ENCODE results near the gene HNRNPUL2.

DNA sequence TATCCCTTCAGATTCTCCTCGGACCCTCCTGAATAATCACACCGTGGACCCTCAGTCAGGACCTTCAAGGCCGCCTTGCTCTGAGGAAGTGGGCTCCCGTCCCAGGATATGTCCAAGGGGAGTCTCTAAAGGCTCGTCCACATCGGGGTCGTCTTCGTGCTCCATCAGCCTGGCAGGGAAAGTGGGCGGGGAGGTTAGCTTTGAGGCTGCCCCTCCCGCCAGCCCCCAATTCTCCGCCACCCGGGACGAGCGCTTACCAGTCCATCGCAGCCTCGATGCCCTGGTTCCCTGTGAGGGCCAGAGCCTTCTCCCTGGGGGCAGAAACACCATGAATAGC is 48.9 kb downstream of the HNRNPUL2 start:
- TF ChIP-seq CTCF (IDR thresholded peaks at IDR 0.05 in 4 of 5, conservative IDR thresholded peaks at IDR 0.05 in 1 of 5) (no peak), POLR2A (IDR thresholded peaks at IDR 0.05) (no peak)
